Stimulated activated CD8-positive, alpha-beta memory T cell treated with anti-CD3 and anti-CD28 coated beads, Interleukin-15, amount 100 ng/mL, for 4 hours (primary cell): ENCODE data around the gene SMARCD2.

Experiments used
- DNase-seq, 2 donors: peaks; one replicate each; pipeline ENCODE4 v3.0.0-alpha.2; 2020; ENCODE audit warnings: low read depth in 2 of 2

SMARCD2 gene

GRCh38 chr17:63832455-63832854 lies 10.0 kb downstream of the SMARCD2 start:
- DNase-seq, result no peak

DNA sequence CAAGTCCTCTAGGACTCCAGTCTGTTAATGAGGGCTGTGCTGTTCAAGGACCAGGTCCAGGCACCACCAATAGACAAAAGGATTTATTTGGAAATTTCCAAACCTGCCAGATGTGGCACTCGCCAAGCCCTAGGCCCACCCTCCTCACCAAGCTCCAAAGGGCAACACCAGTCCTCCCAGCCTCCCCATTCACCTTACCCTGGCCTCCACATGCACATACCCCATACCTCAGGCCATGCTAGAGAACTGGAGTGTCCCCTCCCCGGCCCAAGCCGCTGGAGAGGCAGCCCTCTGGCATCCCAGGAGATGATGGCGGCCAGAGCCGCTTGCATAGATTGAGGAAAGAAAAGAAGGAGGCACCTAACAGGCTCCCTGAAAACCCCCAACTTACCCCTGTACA lies 10.5 kb downstream of the SMARCD2 start:
- DNase-seq, result no peak

GRCh38 chr17:63831505-63831904 lies 11.0 kb downstream of the SMARCD2 start:
- no peak for DNase-seq

DNA sequence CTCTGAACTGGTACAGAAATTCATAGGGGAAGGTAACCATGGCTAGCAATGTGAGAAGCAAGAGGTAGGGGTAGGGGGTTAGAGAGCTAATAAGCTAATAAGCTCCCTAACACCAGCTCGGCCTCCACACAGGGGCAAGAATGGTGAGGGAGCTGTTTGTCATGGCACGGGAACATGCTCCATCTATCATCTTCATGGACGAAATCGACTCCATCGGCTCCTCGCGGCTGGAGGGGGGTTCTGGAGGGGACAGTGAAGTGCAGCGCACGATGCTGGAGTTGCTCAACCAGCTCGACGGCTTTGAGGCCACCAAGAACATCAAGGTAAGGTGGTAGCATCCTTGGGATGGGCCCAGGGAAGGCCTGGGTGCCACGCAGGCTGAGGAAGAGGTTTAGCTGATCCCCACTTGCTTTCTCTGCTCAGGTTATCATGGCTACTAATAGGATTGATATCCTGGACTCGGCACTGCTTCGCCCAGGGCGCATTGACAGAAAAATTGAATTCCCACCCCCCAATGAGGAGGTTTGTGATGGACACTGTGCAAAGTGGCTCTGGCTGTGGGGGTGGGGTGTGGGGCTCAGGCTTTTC lies 11.5 kb downstream of the SMARCD2 start:
- DNase-seq, result no peak

GRCh38 chr17:63830278-63830677 lies 12.2 kb downstream of the SMARCD2 start:
- DNase-seq, result no peak

GRCh38 chr17:63828936-63829335 lies 13.5 kb downstream of the SMARCD2 start:
- no peak for DNase-seq

DNA sequence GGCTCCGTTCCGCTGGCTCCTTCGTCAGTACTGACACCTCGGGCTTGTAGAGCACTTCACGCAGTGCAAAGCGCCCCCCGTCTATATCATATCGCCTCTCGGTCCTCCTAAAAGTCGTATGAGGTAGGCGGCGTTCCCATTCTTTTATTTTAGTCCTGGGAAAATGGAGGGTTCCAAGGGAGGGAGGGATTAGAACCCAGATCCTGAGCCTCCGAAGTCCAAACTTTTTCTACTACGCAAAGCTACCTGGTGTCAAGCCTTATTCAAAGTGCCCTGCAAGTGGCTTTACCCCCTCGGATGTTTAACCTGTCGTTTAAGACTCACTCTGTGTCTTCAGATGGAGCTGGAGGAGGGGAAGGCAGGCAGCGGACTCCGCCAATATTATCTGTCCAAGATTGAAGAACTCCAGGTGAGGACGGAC lies 14.7 kb downstream of the SMARCD2 start:
- DNase-seq, result no peak

GRCh38 chr17:63827002-63827800 lies 15.3 kb downstream of the SMARCD2 start, which contains the start of the genes FTSJ3 and PSMC5:
Gene FTSJ3 (minus strand): TSS chr17:63827663. CDS start chr17:63826902, 761 bp downstream.
Gene PSMC5 (plus strand): TSS chr17:63827431. CDS start chr17:63827491, 60 bp downstream.
- peak; percentile 89 to 94 for DNase-seq

DNA sequence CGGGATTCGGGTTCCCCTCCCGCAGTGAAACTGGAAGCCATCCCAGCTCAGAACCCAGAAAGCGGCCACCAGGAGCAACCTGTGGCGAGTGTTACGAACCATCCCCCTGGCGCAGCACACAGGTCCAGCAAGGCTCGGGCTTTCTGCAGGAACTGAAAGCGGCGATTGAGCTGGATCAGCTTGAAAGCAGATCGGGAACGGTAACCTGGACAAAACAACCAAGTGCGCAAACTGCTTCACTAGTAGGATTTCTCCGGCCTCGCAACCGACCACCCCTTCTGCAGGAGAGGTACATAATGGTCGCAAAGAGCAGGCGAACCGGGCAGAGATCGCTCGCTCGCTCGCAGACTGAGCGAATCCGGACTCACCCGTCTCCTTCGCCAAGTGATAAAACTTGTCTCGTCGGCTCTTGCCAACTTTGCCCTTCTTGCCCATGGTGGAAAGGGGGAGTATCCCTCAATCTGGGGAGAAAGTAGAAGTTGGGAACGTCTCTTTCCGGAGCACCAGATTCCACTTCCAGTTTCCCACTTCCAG lies 15.9 kb downstream of the SMARCD2 start:
- DNase-seq, result no peak

DNA sequence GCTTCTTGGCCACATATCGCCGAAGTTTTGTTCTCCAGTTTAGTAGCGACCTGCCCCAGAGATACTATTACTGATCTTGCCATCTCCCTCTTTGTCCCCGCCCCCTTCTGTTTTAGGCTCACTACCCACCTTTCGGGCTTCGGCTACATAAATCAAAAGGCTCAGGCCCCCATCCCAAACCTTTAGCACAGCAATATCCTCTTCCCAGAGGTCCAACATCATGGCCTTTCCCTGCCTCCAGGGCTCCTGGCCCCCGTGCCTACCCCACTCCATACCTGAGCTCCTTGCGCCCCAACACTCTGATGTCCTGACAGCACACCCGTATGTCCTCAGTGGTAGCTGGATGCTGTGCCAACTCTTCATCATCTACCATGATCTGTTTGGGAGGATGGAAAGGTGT lies 18.1 kb downstream of the SMARCD2 start:
- DNase-seq, result no peak

GRCh38 chr17:63823659-63824331 lies 18.7 kb downstream of the SMARCD2 start:
- no peak for DNase-seq

DNA sequence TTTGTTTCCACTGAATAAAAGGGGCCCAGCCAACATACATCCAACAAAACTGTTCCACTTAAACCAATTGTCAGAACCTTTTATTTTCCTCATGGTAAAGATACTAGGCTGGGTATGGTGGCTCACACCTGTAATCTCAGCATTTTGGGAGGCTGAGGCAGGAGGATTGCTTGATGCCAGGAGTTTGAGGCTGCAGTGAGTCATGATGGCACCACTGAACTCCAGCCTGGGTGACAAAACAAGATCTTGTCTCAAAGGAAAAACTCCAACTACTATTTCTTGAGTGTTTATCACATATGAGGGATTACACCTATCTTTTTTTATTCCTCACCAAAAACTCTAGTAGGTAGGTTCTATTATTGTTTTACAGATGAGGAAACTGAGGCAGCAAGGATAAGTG lies 19.9 kb downstream of the SMARCD2 start:
- DNase-seq, result no peak

- no peak for DNase-seq
Measured at GRCh38 chr17:63821804-63822203, 20.7 kb downstream of the SMARCD2 start.

- DNase-seq, result no peak
Measured at GRCh38 chr17:63820963-63821561, 21.4 kb downstream of the SMARCD2 start.

- DNase-seq, result no peak
Measured at GRCh38 chr17:63819585-63820537, 22.6 kb downstream of the SMARCD2 start.

- DNase-seq, result no peak
Measured at GRCh38 chr17:63819131-63819530, 23.4 kb downstream of the SMARCD2 start.

DNA sequence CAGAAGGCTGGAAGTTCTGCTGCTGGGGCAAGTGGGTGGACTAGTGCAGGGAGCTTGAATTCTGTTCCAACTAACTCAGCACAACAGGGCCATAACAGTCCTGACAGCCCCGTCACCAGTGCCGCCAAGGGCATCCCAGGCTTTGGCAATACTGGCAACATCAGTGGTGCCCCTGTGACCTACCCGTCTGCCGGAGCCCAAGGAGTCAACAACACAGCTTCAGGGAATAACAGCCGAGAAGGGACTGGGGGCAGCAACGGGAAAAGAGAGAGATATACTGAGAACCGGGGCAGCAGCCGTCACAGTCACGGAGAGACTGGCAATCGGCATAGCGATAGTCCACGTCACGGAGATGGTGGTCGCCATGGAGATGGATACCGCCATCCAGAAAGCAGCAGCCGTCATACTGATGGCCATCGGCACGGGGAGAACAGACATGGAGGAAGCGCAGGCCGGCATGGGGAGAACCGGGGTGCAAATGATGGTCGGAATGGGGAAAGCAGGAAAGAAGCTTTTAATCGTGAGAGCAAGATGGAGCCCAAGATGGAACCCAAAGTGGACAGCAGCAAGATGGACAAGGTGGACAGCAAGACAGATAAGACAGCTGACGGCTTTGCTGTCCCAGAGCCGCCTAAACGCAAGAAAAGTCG lies 24.6 kb downstream of the SMARCD2 start:
- DNase-seq, result no peak

- DNase-seq, result no peak
Measured at GRCh38 chr17:63816669-63817068, 25.8 kb downstream of the SMARCD2 start.

DNA sequence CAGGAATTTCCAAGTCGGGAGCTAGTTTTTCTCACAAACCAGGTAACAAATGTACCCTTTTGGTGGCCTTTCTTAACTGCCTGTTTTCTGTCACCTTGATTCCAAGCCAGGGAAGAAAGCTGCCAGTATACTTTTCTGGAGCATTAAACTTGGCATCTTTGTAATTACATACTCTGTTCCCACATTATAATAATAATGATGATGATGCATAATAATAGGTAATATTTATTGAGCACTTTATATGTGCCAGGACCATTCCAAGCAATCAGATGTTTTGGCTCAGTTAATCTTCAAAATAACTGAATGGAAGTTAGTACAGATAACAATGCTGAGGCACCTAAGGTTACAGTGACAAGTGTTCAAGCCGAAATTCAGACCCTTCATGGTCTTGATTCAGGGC lies 26.4 kb downstream of the SMARCD2 start:
- DNase-seq, result no peak

DNA sequence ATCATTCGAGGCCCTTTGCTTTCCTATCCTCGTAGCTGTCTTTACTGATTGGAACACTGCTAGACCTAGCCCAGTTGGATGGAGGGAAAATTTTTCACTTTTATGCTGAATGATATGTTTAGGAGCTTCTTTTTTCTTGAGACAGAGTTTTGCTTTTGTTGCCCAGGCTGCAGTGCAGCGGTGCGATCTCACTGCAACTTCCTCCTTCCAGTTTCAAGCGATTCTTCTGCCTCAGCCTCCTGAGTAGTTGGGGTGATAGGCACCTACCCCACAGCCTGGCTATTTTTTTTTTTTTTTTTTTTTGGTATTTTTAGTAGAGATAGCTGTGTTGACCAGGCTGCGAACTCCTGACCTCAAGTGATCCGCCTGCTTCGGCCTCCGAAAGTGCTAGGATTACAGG lies 32.5 kb downstream of the SMARCD2 start:
- no peak for DNase-seq
